Activated CD4-positive, alpha-beta memory T cell treated with anti-CD3 and anti-CD28 coated beads for 36 hours (primary cell): ENCODE results near the gene MED31. TPM values are rescaled to one million over a fixed set of nuclear protein-coding genes. Genes with fewer than 3 reads are reported as not detected.
"Not testable (repeated sequence)": the region's sequence is repeated elsewhere in the genome, so short reads cannot be mapped to it uniquely, and the experiment has no call there.

Experiments used
- CTCF ChIA-PET: fragments of 350-600 bp; sonication (Branson Sonifier 250); formaldehyde crosslinking; loops from one replicate; lab custom pipeline; 2021; ENCODE audit warnings: antibody characterized with exemption, inconsistent platforms; lab: Charles Lee
- POLR2A ChIA-PET: fragments of 350-600 bp; sonication (Branson Sonifier 250); formaldehyde crosslinking; loops from one replicate; lab custom pipeline; 2021; ENCODE audit warnings: antibody characterized with exemption; lab: Charles Lee
- DNase-seq: peaks from one replicate; pipeline ENCODE4 v3.0.0-alpha.2; 2020
- H3K27ac Mint-ChIP-seq: one replicate; pipeline ENCODE4 v1.8.0; 2021; ENCODE audit warnings: mixed read lengths
- H3K27me3 Mint-ChIP-seq: one replicate; pipeline ENCODE4 v1.8.0; 2021; ENCODE audit warnings: mixed read lengths
- H3K36me3 Mint-ChIP-seq: one replicate; pipeline ENCODE4 v1.8.0; 2021; ENCODE audit warnings: mixed read lengths
- H3K4me1 Mint-ChIP-seq: one replicate; pipeline ENCODE4 v1.8.0; 2021; ENCODE audit warnings: low read depth, mixed read lengths
- H3K4me3 Mint-ChIP-seq: one replicate; pipeline ENCODE4 v1.8.0; 2021; ENCODE audit warnings: mild to moderate bottlenecking, mixed read lengths
- H3K9me3 Mint-ChIP-seq: one replicate; pipeline ENCODE4 v1.8.0; 2021; ENCODE audit warnings: mixed read lengths
- intact Hi-C: fragments of 100-400 bp; cut with micrococcal nuclease; formaldehyde crosslinking; loops from one replicate; pipeline ENCODE4 v1.15.1; 2023
- microRNA-seq: library from miRNA; unstranded; fragments of <30 nt; microRNA quantifications from one replicate; pipeline ENCODE4 v1.2.0, GENCODE V29; 2022; ENCODE audit warnings: borderline number of aligned reads, borderline microRNAs expressed, borderline replicate concordance
- total RNA-seq, 2 experiments: library from RNA; stranded (reverse); gene quantifications; one replicate each; pipeline ENCODE4 v1.2.3, GENCODE V29; 2021

MED31 gene
- total RNA-seq, 2 experiments from 2014 or later: 22.6 to 25.9 TPM

- peaks cover 7% of the 10 kb centered on the region for H3K4me1 Mint-ChIP-seq
- intact Hi-C loops: no loop called here
- no peak for DNase-seq
- H3K27ac Mint-ChIP-seq: no peak overlapping the region
- H3K36me3 Mint-ChIP-seq: peaks cover 41% of the 10 kb centered on the region
- ChIA-PET CTCF (no interaction called here), POLR2A (no interaction called here)
- no peaks in the 10 kb centered on the region for H3K9me3 Mint-ChIP-seq
- no peaks in the 10 kb centered on the region for H3K27me3 Mint-ChIP-seq
- H3K4me3 Mint-ChIP-seq: no peak overlapping the region
Observed at GRCh38 chr17:6603744-6604325, 47.6 kb downstream of the MED31 start.

- ChIA-PET CTCF (interaction anchor here (1.7 kb wide), 1 partner anchor 129 kb away, joined by 5 read pairs; no protein-coding TSS in a partner anchor), POLR2A (no interaction called here)
- Mint-ChIP-seq H3K4me3 (no peak overlapping the region), H3K9me3 (no peaks in the 10 kb centered on the region), H3K27ac (no peak overlapping the region), H3K4me1 (peaks cover 7% of the 10 kb centered on the region), H3K36me3 (peaks cover 38% of the 10 kb centered on the region), H3K27me3 (no peaks in the 10 kb centered on the region)
- intact Hi-C loops: no loop called here
- no peak for DNase-seq
Observed at GRCh38 chr17:6602141-6602540, 49.3 kb downstream of the MED31 start.

GRCh38 chr17:6599364-6599763 lies 52.0 kb downstream of the MED31 start:
- DNase-seq: no peak
- Mint-ChIP-seq H3K4me3 (no peak overlapping the region), H3K27me3 (no peaks in the 10 kb centered on the region), H3K36me3 (peaks cover 46% of the 10 kb centered on the region), H3K4me1 (peaks cover 7% of the 10 kb centered on the region), H3K9me3 (no peaks in the 10 kb centered on the region), H3K27ac (no peak overlapping the region)
- POLR2A ChIA-PET: no interaction called here
- CTCF ChIA-PET: no interaction called here
- intact Hi-C loops: no loop called here

- ChIA-PET POLR2A (interaction anchor here (1.1 to 1.3 kb wide), 2 partner anchors 11 to 24 kb away, joined by 3 to 4 read pairs; no protein-coding TSS in a partner anchor), CTCF (interaction anchor here (1.0 kb wide), 1 partner anchor 124 kb away, joined by 3 read pairs; no protein-coding TSS in a partner anchor)
- H3K36me3 Mint-ChIP-seq: peaks cover 48% of the 10 kb centered on the region
- no peaks in the 10 kb centered on the region for H3K9me3 Mint-ChIP-seq
- no peaks in the 10 kb centered on the region for H3K27me3 Mint-ChIP-seq
- no peak for DNase-seq
- H3K27ac Mint-ChIP-seq: no peak overlapping the region
- intact Hi-C loops: no loop called here
- H3K4me1 Mint-ChIP-seq: peaks cover under 1% of the 10 kb centered on the region
- no peak overlapping the region for H3K4me3 Mint-ChIP-seq
Observed at GRCh38 chr17:6597727-6598126, 53.7 kb downstream of the MED31 start.

- Mint-ChIP-seq H3K4me1 (no peaks in the 10 kb centered on the region), H3K27ac (no peak overlapping the region), H3K27me3 (no peaks in the 10 kb centered on the region), H3K4me3 (no peak overlapping the region), H3K9me3 (no peaks in the 10 kb centered on the region), H3K36me3 (peaks cover 46% of the 10 kb centered on the region)
- DNase-seq: no peak
- intact Hi-C loops: no loop called here
- POLR2A ChIA-PET: interaction anchor here (1.3 kb wide), 1 partner anchor 12 kb away, joined by 4 read pairs; no protein-coding TSS in a partner anchor
- CTCF ChIA-PET: no interaction called here
Observed at GRCh38 chr17:6596941-6597340, 54.5 kb downstream of the MED31 start.

GRCh38 chr17:6596511-6596910 lies 54.9 kb downstream of the MED31 start:
- H3K27ac Mint-ChIP-seq: no peak overlapping the region
- H3K27me3 Mint-ChIP-seq: no peaks in the 10 kb centered on the region
- ChIA-PET POLR2A (no interaction called here), CTCF (interaction anchor here (0.6 kb wide), 1 partner anchor 40 kb away, joined by 3 read pairs; no protein-coding TSS in a partner anchor)
- H3K4me3 Mint-ChIP-seq: no peak overlapping the region
- H3K9me3 Mint-ChIP-seq: no peaks in the 10 kb centered on the region
- H3K4me1 Mint-ChIP-seq: no peaks in the 10 kb centered on the region
- DNase-seq: no peak
- intact Hi-C loops: no loop called here
- H3K36me3 Mint-ChIP-seq: peaks cover 46% of the 10 kb centered on the region

GRCh38 chr17:6596081-6596480 lies 55.3 kb downstream of the MED31 start:
- Mint-ChIP-seq H3K4me3 (no peak overlapping the region), H3K36me3 (peaks cover 44% of the 10 kb centered on the region), H3K27me3 (no peaks in the 10 kb centered on the region), H3K4me1 (no peaks in the 10 kb centered on the region), H3K27ac (no peak overlapping the region), H3K9me3 (no peaks in the 10 kb centered on the region)
- CTCF ChIA-PET: interaction anchor here (0.6 kb wide), 1 partner anchor 40 kb away, joined by 3 read pairs; no protein-coding TSS in a partner anchor
- POLR2A ChIA-PET: no interaction called here
- intact Hi-C loops: no loop called here
- no peak for DNase-seq

GRCh38 chr17:6593371-6593770 lies 58.0 kb downstream of the MED31 start:
- H3K36me3 Mint-ChIP-seq: peaks cover 45% of the 10 kb centered on the region
- H3K4me3 Mint-ChIP-seq, intact Hi-C loops, CTCF ChIA-PET, H3K27me3 Mint-ChIP-seq, H3K27ac Mint-ChIP-seq, H3K9me3 Mint-ChIP-seq, H3K4me1 Mint-ChIP-seq, POLR2A ChIA-PET, DNase-seq: not testable (repeated sequence)

Small RNA genes lying within 50 kb of the gene (microRNA-seq; reads per million reads assigned to microRNA genes)
- gene MIR4520-1 (not detected), gene MIR4520-2 (not detected)

Other genes starting within 250 kb of the MED31 start
- gene AIPL1, start 216.5 kb downstream of the MED31 start, total RNA-seq: not detected
- 10 to 100 TPM; 16.7 to 16.9 TPM for gene PIMREG, start 207.2 kb downstream of the MED31 start, total RNA-seq
- gene PITPNM3, start 95.0 kb downstream of the MED31 start, total RNA-seq: under 1 TPM; 0.41 to 0.48 TPM
- gene KIAA0753, start 10.9 kb downstream of the MED31 start, total RNA-seq: 10 to 100 TPM; 14.2 to 14.7 TPM
- gene TXNDC17, start 10.5 kb downstream of the MED31 start, total RNA-seq: 100 to 1,000 TPM; 107 to 123 TPM
- 1 to 10 TPM; 1.5 to 1.8 TPM for gene C17orf100, start 157 bp upstream of the MED31 start, total RNA-seq
- not detected for gene SLC13A5, start 61.8 kb upstream of the MED31 start, total RNA-seq
- gene XAF1, start 104.4 kb upstream of the MED31 start, total RNA-seq: 10 to 100 TPM; 26.8 to 27.4 TPM
- not detected for gene FBXO39, start 124.6 kb upstream of the MED31 start, total RNA-seq
- not detected for gene TEKT1, start 180.1 kb upstream of the MED31 start, total RNA-seq